ENCODE data around the gene CDK5R2. TPM values are rescaled to one million over a fixed set of nuclear protein-coding genes. Genes with fewer than 3 reads are reported as not detected.

The CDK5R2 gene
- total RNA-seq, 1 donor from 2014 or later = not detected

DNA sequence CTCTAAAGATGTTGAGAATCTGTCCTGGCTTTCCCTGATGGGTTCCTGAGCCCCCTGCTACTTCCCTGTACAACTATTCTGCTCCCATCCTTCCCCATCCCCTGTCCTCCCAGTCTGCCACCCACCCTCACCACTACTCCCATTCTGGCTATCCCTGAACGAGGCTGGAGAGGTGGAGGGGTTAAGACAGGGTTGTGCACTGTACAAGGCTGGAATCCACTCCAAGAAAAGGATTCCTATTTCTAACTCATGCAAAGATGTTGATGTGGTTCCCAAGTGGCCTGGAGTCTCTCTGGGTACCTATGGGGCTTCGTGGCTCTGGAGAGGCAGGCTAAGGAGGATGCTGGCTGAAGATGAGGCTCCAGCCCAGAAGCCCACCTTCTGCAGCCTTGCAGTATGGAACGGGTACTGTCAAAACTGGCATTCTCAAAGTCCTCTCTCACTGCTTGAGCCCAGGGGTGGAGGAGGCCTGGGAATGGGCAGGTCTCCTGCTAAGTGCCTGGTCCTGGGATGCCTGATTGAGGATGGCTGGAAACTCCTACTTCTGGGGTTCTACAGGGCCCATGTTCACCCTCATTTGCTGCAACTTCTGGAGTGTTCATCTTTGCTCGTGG, 26.8 kb downstream of the CDK5R2 start:
- intact Hi-C loops (cut with micrococcal nuclease) = no loop called here

DNA sequence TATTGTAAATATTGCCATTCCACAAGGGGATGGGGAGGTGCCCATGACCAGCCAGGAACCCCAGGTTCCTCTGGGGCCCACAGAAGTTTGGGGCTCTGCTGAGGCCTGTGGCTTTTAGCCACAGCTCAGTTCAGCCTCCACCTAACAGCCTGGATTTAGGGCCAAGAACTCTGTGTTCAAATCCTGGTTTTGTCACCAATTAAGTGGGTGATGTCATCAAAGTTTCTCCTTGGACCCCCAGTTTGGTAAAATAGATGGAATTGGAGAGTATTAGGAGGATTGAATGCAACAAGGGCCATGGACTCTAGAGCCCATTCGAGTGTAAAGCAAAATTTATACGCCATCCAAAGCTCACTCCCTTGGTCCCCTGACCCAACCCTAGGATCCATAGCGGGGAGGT, 28.7 kb downstream of the CDK5R2 start:
- intact Hi-C loops (cut with micrococcal nuclease) = no loop called here

DNA sequence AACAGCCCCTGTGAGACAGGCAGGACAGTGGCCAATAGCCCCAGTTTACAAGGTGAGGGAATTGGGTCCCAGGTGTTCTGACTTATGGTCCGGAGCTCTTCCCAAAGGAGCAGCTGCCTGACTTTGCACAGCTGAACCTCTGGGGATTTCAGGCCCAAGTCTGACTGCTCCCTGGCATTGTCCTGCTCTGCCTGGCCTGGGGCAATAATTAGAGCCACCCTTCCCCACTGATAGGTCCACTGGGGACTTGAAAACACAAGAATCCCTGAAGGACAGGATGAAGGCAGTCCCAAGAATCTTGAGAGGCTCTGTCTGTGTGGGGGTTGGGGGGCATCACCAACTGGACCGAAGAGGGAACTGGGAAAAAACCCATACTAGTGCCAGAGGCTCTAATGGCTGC, 29.2 kb downstream of the CDK5R2 start:
- intact Hi-C loops (cut with micrococcal nuclease) = no loop called here

DNA sequence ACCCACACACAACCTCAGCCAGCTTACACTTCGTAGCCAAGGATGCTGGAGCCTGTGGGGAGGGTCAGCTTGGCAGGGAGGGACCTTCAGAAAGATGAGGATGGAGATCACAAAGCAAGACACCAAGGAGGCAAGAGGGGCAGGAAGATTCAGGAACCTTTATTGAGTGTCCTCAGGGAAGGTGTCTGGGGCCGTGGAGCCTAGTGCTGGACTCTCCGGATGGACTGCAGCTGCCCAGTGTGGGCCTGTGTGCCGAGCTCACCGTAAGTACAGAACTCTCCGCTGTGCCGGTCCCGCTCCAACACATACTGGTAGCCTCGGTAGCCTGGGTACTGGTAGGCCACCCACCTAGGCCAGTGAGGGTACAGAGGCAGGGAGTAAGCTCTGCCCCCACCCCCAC, 30.6 kb downstream of the CDK5R2 start:
- intact Hi-C loops (cut with micrococcal nuclease) = no loop called here

DNA sequence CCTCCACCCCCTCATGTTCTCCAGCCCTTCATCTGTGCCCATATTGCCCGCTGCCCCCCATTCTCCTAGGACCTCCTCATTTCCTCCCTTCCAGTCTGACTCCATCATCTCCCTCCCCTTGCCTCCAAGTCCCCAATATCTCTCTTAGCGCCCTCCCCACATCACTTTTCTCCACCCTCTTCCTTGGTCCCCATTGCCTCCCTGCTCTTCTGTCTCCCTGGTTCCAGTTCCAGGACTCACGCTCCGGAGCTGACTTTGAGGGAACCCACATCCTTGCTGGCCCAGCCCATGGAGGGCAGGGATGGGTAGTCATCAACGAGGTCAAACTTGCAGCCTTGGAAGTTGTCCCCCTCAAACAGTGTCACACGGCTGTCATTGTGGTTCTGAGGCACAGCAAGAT, 31.1 kb downstream of the CDK5R2 start:
- intact Hi-C loops (cut with micrococcal nuclease) = no loop called here

DNA sequence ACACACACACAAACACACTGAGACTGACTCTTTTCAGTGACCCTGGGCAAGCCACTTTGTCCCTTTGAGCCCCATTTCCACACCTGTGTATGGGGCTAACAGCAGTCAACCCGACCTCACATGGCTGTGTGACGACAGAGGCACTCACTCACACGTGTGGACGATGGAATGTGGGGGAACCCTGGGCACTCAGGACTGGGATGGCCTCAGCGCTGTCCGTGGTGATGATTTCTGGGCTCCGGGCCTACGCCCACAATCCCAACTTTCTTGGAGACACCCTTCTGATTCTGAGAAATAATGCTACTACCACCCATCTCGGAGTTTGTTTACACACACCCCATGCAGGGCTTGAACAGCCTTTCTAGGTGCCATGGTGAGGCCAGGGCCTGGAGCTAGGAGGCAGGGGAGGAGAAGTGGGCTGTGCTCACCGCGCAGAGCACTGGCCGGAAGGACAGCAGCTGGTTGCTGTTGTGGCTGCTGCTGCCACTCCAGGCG, 32.3 kb downstream of the CDK5R2 start:
- intact Hi-C loops (cut with micrococcal nuclease) = no loop called here

DNA sequence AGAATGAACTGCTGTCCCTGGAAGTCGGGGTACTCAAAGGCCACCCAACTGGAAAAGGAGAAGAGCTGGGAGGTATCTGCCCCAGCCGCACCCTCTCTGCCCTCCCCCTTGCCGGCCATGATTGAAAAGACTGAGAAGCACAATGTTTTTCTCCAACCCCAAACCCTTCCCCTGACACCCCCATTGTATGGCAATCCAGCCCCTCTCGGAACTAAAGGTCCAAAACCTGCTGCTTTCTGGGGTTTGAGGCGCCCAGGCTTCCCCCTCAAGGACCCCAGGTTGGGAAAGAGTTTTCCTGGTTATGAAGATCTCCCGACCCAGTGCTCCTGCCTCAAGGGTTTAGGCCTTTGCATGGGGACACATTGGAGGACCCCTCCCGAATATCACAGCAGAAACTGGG, 32.7 kb downstream of the CDK5R2 start:
- intact Hi-C loops (cut with micrococcal nuclease) = no loop called here

DNA sequence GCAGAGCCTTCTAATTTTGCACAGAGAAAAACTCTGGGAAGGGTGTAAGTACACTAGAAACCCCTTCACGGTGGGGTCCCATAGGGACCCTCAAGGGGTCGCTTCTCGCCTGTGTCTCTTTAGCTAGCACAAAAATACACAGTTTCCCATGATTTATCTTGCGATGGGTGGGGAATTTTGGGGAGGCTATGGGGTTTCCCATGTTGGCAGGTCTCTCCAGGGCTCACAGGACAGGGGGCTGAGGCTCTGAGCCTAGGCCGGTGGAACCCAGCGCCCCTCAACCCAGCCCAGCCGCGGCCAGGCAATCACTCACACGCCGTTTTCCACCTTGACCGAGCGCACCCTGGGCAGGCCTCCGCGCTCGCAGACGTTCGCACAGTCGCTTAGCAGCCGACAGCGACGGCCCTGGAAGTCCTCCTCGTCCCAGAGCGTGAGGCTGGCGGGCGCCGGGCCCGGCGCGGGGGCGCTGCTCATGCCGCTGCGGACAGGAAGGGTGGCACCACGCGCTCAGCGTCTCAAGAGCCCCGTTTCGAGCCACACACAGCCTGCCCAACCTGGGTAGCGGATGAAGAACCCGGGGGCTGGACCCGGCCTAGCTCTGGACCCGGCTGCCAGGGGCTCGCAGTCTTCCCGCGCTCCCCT, 33.4 kb downstream of the CDK5R2 start:
- intact Hi-C loops (cut with micrococcal nuclease) = no loop called here

DNA sequence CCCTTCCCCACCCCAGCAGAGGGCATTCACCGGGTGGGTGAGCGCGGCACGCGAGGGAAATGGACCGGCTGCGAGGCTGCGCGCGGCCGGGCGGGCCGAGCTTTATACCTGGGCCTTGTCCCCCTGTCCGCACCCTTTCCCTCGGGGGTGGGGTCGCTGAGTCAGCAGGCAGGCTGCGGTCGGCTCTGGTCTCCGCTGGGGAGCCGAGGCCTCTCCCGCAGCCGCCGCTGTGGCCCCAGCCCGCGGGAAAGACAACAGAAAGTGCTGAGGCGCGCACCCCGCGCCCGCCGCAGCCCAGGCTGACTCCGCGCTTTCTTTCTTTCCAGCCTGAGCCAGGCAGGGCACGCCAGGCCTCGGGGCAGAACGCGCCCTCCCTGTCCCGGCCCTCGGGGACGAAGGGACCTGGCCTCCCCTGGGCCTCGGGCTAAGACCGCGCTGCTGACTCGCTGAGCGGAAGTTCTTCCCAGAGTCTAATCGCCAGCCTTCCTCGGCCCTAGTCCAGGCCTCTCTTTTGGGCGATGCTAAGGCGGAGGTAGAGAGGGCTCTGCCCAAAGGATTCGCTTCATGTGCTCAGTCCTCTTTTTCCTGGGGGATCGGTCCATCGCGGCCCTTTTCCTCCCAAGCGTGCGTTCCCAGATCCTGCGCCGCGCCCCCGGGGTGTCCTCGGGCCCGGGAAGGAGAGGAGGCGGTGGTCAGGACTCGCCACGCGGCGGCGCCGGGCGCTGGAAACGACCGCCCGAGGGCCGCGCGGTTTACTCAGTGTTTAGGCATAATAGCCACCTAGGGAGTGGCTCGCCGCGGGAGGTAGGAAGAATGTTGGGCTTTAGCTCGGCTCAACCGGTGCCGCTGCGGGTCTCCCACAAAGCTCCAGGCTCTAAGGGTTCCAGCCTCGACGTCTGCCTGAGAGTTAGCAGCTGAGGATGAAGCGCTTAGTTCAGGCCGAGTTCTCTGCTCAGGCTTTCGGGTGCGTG, 34.2 kb downstream of the CDK5R2 start, which contains the start of gene CRYBA2:
Gene CRYBA2, minus strand, starts transcription at position 78 of the 971 bp plus-strand sequence. CDS start 246 bp downstream, outside the sequence.
- intact Hi-C loops (cut with micrococcal nuclease) = loop anchor here (2.0 kb wide), 1 partner anchor 13 kb away; no protein-coding TSS in a partner anchor

DNA sequence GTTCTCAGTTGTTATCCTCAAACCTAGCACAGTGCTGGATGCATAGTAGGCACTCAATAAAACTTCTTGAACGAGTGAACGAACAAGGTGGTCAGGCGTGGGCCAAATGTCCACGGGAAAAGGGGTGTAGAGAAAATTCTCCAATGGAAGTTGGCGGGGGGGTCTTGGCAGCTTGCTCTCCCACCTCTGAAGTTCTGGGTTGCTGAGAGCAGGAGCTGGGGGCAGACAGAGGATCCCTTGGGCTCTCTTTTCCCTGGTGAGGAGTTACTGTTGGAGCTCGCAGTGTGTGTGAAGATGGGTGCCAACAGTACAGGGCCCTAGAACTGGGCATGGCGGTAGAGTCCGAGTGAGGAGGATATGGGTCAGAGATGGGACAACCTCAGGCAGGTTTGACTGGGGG, 36.1 kb downstream of the CDK5R2 start:
- intact Hi-C loops (cut with micrococcal nuclease) = loop anchor here (2.0 to 5.0 kb wide), 2 partner anchors 15 to 62 kb away; no protein-coding TSS in a partner anchor

DNA sequence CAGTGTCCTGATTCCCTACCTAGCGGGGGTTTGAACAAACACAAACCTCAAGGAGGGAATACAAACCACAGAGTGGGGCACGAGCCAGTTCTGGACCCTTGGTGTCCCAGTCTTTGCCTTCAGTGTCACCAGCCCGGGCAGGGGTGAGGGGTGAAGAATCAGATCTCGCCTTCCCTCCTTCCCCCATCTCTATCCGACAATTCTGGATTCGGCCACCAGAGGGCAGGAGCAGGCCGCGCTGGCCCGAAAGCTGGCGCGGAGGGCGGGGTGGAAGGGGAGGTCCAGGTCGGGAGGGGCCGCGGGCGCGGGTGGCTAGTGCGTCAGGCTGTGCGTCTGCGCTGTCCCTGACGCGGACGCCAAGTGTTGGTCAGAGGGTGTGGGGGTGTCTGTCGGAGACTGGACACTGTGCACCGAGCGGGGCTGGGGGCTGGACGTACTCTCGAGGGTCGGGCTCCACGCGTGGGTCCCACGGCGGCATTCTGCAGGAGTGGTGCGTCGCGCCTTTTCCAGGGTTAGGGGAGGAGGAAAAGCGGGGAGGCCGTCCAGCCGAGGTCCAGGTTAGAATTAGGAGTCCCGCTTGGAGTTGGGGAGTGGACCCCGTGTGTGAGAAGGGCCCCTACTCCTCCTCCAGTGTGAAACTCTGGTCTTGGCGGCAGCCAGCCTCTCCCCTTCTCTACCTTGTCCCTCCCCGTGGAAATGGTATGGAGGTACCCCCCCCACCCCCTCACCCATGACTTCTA, 36.7 kb downstream of the CDK5R2 start:
- intact Hi-C loops (cut with micrococcal nuclease) = loop anchor here (2.0 to 5.0 kb wide), 2 partner anchors 15 to 61 kb away; no protein-coding TSS in a partner anchor

DNA sequence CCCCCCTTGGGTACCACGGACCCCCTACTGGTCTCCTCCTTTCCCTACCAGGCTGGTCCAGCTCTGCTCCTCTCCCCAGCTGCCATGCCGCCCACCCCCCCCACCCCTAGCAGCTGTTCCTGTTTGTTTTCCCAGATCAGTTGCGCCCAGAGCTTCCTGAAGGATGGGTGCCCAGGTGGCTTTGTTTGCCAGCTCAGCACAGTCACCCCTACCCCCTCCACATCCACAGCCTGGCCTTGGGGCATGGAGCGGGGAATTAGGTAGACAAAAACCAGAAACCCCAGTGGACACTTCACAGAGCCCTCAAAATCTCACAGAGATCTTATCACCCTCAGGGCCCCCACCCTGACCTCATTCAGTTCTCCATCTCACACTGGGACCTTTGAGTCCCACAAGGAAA, 37.5 kb downstream of the CDK5R2 start:
- intact Hi-C loops (cut with micrococcal nuclease) = loop anchor here (5.0 kb wide), 1 partner anchor 60 kb away; no protein-coding TSS in a partner anchor

DNA sequence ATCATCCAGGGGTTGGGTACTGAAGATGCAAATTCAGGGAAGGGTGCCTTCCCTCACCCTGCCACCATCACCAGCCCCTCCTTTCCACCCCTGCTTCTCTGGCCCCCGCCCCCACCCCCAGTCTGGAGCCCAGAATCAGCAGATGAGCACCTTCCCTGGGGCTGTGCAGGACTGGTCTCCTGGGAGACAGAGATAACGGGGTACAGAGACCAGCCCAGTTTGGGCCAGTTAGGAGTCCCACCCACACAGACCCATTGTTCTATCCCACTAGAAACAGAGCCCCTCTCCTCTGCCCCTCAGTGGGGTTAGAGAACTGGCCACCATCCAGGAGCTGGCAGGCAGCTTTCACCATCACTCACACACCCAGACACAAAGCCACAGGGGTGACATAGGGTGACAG, 38.3 kb downstream of the CDK5R2 start:
- intact Hi-C loops (cut with micrococcal nuclease) = loop anchor here (5.0 kb wide), 1 partner anchor 60 kb away; no protein-coding TSS in a partner anchor

DNA sequence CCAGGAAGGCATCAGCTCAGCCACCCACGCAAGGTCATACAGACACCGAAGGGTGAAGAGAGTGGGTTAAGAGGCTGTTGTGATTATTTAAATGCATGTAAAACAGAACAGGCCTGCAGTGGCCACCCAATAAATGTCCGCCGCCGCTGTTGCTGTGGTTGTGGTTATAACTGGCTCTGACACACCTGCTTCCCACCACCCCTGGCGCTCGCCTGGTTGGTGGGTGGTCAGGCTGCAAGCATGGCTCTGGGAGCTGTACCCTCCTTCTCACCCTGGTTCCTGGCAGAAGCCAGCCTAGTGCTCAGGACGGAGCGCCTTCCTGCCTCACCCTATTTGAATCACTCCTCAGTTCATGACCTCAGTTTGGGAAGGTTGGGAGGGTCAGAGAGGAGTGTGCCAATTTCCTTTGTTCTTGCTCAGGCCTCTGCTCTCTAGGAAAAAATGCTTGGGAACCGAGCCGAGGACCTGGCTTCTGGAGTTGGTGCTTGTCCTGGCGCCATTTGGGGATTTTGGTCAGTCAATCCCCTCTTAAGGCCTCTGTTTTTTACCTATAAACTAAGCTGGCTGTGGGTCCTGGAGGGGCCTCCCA, 39.0 kb downstream of the CDK5R2 start:
- intact Hi-C loops (cut with micrococcal nuclease) = loop anchor here (5.0 kb wide), 1 partner anchor 59 kb away; no protein-coding TSS in a partner anchor

DNA sequence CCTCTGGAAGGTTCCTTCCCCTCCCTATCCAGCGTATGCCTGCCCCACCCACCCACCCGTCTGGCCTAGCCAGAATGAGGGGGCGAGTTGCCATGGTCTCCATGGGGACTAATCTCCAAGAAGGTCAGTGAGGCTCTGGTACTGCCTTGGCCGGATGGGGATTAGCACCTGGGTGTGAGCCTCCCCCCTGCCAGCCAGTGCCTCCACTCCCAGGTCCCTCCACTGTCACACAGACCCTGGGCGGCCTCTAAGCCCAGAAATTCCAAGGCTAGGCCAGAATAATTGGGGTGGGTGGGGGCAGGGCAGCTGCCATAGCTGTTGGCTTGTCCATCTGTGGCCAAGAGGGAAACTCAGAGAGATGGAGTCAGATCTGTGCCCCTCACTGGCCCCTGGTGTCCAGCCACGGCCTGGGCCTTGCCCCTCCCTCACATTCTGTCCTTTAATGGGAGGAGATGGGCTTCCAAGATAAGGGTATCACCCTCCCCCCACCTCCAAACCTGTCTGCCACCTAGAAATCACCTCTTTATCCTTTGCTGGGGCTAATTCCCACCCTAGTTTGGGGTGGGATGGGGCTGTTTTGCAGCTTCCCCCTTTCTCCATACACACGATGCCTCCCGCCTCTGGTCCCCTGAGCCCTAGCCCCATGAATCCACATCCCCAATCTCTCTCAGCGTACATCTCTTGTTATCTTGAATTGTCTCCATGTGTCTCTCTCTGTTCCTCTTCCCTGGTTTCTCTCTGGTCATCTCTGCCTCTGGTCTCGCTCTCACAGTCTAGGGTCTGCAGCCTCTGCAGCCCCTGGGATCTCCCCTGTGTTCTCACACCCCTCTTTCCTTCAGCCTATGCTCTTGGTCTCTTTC, 39.8 kb downstream of the CDK5R2 start:
- intact Hi-C loops (cut with micrococcal nuclease) = loop anchor here (5.0 kb wide), 1 partner anchor 58 kb away; no protein-coding TSS in a partner anchor

DNA sequence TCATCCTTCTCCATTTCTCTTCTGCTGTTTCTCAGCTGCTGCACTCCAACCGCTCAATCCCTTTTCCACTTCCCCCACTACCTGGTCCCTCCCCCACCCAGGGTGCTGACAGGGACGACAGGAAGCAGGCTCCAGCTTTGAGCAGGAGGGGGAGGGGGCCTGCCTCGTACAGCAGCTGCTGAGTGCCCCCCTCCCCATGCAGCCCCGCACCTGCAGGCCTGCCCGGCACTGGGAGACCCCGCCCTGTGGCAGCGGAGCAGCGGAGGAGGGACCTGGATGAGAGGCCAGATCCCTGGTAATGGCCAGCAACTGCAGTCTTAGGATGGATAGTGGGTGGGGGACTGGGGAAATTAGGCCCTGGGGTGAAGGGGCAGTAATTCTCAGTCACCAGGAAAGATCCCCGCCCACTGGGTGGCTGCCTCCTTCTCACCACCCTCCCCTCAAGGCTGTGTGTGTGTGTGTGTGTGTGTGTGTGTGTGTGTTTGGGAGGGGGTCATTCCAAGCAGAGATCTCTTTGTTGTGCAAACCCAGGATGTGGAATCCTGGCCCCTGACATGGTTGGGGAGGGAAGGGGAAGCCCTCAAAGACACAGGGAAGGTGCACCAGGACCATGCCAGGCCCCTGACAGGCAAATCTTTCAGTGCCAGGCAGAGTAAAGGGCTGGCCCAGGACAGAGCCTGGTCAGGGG, 40.6 kb downstream of the CDK5R2 start:
- intact Hi-C loops (cut with micrococcal nuclease) = loop anchor here (5.0 kb wide), 1 partner anchor 57 kb away; no protein-coding TSS in a partner anchor

DNA sequence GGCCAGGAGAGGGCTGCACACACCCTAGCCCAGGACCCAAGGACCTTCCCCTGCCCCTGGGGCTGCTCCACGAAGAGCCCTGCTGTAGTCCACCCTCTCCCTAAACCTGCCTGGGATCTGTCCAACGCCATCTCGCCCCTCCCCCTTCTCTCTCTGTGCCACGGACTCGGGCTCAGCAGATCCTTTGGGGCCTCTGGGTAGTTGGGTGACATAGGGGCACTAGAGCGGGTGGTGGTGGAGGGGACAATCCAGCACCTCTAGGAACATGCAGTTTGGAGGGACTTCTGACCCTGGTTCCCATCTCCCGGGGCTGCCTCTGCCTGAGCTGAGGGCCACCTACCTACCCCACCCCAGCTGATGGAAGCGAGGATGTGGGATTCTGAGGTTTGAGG, 41.1 kb downstream of the CDK5R2 start:
- intact Hi-C loops (cut with micrococcal nuclease) = no loop called here

DNA sequence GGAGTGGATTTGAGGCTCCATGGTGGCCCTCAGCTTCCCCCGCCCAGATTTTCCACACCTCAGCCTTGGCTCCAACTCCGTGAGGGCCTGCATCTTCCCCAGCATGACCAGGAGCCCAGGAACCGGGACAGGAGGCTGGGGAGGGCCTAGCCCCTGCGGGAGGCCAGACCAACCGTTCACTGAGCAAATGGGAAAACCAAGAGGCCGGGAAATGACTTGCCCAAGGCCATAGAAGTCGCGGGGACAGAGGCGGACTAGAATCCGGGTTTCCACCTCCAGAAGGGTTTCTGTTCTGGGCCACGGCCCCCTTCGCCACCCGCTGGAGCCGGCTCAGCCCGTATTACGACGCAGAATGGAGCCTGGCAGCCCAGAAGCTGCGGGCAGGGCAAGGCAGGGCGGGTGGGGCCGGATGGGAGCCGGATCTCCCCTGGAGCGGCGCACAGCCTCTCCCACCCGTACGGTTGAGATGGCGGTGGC, 41.7 kb downstream of the CDK5R2 start:
- intact Hi-C loops (cut with micrococcal nuclease) = no loop called here
